ENCODE results near the gene CABP2. TPM values are rescaled to one million over a fixed set of nuclear protein-coding genes. Genes with fewer than 3 reads are reported as not detected.

CABP2 gene
- total RNA-seq, 2 donors from 2014 or later = not detected

GRCh38 chr11:67542169-67542568 is 18.9 kb upstream of the CABP2 start:
- DNase-seq (no peak), ATAC-seq (no peak)
- intact Hi-C loops (cut with DNase I) = no loop called here

- intact Hi-C loops (cut with DNase I) = no loop called here
- no peak for DNase-seq
- ATAC-seq = no peak
Measured at GRCh38 chr11:67541198-67541597, 18.0 kb upstream of the CABP2 start.

- DNase-seq = no peak
- ATAC-seq = no peak
- intact Hi-C loops (cut with DNase I) = no loop called here
Measured at GRCh38 chr11:67539550-67539949, 16.3 kb upstream of the CABP2 start.

- intact Hi-C loops (cut with DNase I) = no loop called here
- ATAC-seq = no peak
- DNase-seq = no peak
Measured at GRCh38 chr11:67538823-67539505, 15.7 kb upstream of the CABP2 start.

- DNase-seq (no peak), ATAC-seq (no peak)
- intact Hi-C loops (cut with DNase I) = no loop called here
Measured at GRCh38 chr11:67538306-67538705, 15.1 kb upstream of the CABP2 start.

- ATAC-seq (no peak), DNase-seq (no peak)
- intact Hi-C loops (cut with DNase I) = no loop called here
Measured at GRCh38 chr11:67535561-67535960, 12.3 kb upstream of the CABP2 start.

- DNase-seq = no peak
- intact Hi-C loops (cut with DNase I) = no loop called here
Measured at GRCh38 chr11:67534070-67534679, 10.9 kb upstream of the CABP2 start.

GRCh38 chr11:67532889-67533288 is 9.6 kb upstream of the CABP2 start:
- intact Hi-C loops (cut with DNase I) = no loop called here
- no peak for DNase-seq
- ATAC-seq = no peak

More at GRCh38 chr11:67534070-67534679, 10.9 kb upstream of the CABP2 start:
- no peak for ATAC-seq

- intact Hi-C loops (cut with DNase I) = no loop called here
- no peak for ATAC-seq
- DNase-seq = no peak
Measured at GRCh38 chr11:67530282-67530592, 7.0 kb upstream of the CABP2 start.

GRCh38 chr11:67528376-67528775 is 5.1 kb upstream of the CABP2 start:
- DNase-seq (no peak), ATAC-seq (no peak)
- intact Hi-C loops (cut with DNase I) = no loop called here

GRCh38 chr11:67525275-67525976 is 2.2 kb upstream of the CABP2 start:
- no peak for DNase-seq
- intact Hi-C loops (cut with DNase I) = no loop called here
- ATAC-seq = no peak

GRCh38 chr11:67524480-67524808 is 1.2 kb upstream of the CABP2 start:
- no peak for DNase-seq
- intact Hi-C loops (cut with DNase I) = no loop called here
- ATAC-seq = no peak

- ATAC-seq (no peak), DNase-seq (no peak)
- intact Hi-C loops (cut with DNase I) = no loop called here
Measured at GRCh38 chr11:67523556-67524479, 572 bp upstream of the CABP2 start.

- DNase-seq = no peak
- no peak for ATAC-seq
- intact Hi-C loops (cut with DNase I) = no loop called here
Measured at GRCh38 chr11:67522338-67522737, 908 bp downstream of the CABP2 start.

GRCh38 chr11:67521924-67522323 is 1.3 kb downstream of the CABP2 start:
- DNase-seq (no peak), ATAC-seq (no peak)
- intact Hi-C loops (cut with DNase I) = no loop called here

- intact Hi-C loops (cut with DNase I) = no loop called here
- DNase-seq (no peak), ATAC-seq (no peak)
Measured at GRCh38 chr11:67520856-67521824, 2.1 kb downstream of the CABP2 start.

- no peak for DNase-seq
- intact Hi-C loops (cut with DNase I) = no loop called here
- no peak for ATAC-seq
Measured at GRCh38 chr11:67519726-67520125, 3.5 kb downstream of the CABP2 start.

GRCh38 chr11:67517784-67518552 is 5.3 kb downstream of the CABP2 start:
- intact Hi-C loops (cut with DNase I) = no loop called here
- ATAC-seq = no peak

More at GRCh38 chr11:67517784-67518552, 5.3 kb downstream of the CABP2 start:
- DNase-seq = no peak

Data from left cardiac atrium (tissue), 4 donors.